Astrocyte of the cerebellum (primary cell): Measurements from ENCODE around the gene FAM161A.

Source experiments
- DNase-seq: peaks from one replicate; pipeline ENCODE4 v3.0.0-alpha.2; 2011; ENCODE audit warnings: low read depth
- H3K4me3 ChIP-seq: 2 replicates; pipeline ENCODE4 v1.5.1; 2011; ENCODE audit warnings: mild to moderate bottlenecking, low read depth, low read length, moderate library complexity
- in situ Hi-C: cut with HindIII; loops from 2 replicates; pipeline ENCODE4 v1.10.0; 2017; ENCODE audit warnings: low sequenced_read_pairs
- TF ChIP-seq, protein P1 (sequence below): IDR thresholded peaks from 2 replicates; pipeline ENCODE4 v1.5.1; 2012; ENCODE audit warnings: low read length, low read depth, moderate library complexity, mild to moderate bottlenecking; ENCODE audit errors: missing control alignments

Gene FAM161A

DNA sequence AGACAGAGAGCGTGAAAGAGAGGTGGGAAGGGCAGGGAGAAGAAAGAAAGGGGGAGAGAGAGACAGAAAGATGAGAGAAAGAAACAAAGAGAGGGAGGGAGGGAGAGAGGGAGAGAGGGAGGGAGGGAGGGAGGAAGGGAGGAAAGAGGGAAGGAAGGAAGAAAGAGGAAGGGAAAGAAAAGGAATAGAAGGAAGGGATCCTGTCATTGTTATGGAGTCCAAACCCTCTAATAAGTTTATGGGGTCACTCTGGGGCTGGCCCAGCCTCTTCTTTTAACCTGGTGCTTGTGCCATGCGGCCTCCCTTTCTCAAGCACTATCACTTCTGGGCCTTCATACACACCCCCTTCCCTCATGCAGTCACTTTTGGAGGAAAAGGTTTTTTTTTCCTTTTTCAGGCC is 58.5 kb downstream of the FAM161A start:
- in situ Hi-C loops: no loop called here
- no peak overlapping the region for H3K4me3 ChIP-seq
- DNase-seq: no peak
- TF ChIP-seq, protein P1, sequence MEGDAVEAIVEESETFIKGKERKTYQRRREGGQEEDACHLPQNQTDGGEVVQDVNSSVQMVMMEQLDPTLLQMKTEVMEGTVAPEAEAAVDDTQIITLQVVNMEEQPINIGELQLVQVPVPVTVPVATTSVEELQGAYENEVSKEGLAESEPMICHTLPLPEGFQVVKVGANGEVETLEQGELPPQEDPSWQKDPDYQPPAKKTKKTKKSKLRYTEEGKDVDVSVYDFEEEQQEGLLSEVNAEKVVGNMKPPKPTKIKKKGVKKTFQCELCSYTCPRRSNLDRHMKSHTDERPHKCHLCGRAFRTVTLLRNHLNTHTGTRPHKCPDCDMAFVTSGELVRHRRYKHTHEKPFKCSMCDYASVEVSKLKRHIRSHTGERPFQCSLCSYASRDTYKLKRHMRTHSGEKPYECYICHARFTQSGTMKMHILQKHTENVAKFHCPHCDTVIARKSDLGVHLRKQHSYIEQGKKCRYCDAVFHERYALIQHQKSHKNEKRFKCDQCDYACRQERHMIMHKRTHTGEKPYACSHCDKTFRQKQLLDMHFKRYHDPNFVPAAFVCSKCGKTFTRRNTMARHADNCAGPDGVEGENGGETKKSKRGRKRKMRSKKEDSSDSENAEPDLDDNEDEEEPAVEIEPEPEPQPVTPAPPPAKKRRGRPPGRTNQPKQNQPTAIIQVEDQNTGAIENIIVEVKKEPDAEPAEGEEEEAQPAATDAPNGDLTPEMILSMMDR: no peak

DNA sequence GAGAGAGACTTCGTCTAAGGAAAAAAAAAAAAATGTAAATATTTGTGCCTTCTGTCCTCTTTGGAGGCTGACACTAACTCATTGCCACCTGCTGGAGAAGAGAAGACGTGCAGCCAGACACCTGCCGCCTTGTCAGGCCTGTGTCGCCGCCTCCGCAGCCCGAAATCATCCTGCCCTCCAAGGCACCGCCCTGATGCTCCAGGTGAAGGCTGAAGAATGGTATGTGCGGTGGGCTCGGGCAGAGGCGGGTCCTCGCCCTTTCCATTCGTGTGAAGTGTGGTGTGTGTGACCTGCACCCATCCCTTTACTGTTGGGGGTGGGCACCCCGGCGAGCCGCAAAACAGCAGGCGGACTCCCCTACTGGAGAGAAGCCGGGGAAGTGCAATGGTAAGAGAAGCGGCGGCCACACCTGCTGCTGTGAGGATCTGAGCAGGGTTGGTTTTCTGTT is 60.4 kb downstream of the FAM161A start:
- in situ Hi-C loops: no loop called here
- H3K4me3 ChIP-seq: no peak overlapping the region
- peak; percentile 13 for DNase-seq
- TF ChIP-seq, protein P1: peak; percentile 60

DNA sequence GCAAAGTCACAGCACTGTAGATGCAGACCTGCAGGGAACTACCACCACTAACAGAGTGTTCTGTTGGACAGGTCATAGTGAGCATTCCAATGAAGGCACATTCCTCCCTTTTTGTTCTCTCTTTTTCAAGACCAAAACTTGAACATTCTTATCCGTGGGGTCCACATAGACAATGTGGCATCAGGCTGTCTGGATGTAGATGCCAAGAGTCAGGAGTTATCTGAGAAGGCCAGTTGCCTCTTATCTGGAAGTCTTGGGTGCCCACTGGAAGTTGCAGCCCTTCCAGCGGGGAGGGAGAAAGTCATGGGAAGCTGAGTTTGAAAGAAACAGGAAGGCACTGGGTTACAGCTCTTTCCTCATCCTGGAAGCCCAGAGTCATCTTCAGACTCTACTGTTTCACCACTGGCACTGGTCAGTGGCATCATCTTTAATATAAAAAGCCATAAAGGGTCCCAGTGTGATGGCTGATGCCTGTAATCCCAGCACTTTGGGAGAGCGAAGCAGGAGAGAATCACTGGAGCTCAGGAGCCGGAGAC is 61.4 kb downstream of the FAM161A start:
- TF ChIP-seq, protein P1: no peak
- no peak overlapping the region for H3K4me3 ChIP-seq
- in situ Hi-C loops: no loop called here
- DNase-seq: no peak

DNA sequence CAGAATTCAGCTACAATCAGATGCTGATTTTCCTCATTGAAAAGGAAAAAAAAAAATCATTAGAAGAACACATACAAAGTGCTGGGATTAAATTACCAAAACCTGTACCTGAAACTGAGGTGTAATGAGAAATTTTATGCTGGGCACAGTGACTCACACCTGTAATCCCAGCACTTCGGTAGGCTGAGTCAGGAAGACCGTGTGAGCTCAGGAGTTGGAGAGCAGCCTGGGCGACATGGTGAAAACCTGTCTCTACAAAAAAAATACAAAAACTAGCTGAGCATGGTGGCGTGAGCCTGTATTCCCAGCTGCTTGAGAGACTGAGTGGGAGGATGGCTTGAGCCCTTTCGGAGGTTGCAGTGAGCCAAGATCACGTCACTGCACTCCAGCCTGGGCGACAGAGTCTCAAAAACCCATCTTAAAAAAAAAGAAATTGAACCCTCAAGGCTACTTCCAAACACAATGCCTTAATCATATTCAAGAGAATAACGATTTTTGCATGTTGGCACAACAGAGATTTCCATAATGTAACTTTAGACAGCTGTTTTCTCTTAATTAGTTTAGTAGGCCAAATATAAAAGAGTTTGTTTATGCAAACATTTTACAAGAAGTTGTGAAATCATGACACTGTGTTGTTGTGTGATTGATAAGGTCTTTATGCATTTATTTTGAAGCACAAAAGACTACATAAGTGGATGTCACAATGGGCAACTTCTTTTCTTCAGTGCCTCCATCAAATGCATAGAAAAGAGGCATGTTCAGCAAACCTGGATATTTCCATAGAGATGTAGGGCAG is 63.9 kb downstream of the FAM161A start:
- TF ChIP-seq, protein P1: no peak
- no peak for DNase-seq
- in situ Hi-C loops: no loop called here
- H3K4me3 ChIP-seq: no peak overlapping the region

DNA sequence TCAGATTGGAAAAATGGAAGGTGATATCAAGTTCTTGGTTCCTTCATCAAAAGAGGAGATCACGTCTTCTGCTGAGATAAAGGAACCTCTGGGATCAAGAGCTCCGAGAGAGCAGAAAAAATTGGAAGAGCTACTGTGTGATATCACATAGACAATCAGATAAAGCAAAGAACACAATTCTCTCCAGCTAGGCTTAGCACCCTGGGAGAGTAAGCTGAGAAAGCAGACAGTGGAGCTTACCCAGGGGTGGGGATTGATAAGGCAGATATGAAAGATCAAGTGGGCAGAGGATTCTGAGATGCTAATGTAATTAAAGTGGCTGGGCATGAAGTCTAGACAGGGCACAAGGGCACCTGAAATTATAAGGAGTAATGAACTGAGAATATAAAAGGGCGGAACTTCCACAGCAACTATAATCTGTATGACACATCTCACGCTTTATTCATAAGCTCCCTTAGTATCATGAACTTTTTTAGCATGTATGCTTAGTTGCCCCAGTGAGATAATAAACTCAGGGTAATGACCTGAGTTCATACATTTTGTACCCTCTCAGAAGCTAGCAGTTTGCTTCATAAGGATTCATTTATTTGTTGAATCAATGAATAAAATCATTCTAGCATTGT is 65.8 kb downstream of the FAM161A start:
- no peak for DNase-seq
- TF ChIP-seq, protein P1: no peak
- in situ Hi-C loops: no loop called here
- H3K4me3 ChIP-seq: no peak overlapping the region

DNA sequence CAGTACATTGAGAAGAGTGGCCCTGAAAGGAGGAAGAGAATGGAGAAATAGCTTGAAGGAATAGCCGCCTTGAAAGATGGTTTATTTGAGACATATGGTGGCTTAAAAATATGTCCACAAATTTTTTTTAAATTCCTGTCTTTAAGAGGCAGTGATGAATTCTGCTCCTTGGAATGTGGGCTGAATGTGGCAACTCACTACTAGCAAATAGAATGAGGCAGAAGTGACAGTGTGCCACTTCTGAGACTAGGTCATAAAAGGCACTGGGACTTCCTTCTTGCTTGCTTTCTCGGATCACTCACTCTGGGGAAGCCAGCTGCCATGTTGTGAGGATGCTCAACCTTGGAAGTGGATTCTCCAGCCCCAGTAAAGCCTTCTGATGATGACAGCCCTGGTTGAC is 67.0 kb downstream of the FAM161A start:
- in situ Hi-C loops: no loop called here
- TF ChIP-seq, protein P1: no peak

More for the DNA sequence above, 67.0 kb downstream of the FAM161A start:
- H3K4me3 ChIP-seq: no peak overlapping the region
- DNase-seq: no peak
